Measurements from ENCODE around the gene IL2RA. TPM values are rescaled to one million over a fixed set of nuclear protein-coding genes. Genes with fewer than 3 reads are reported as not detected.

Gene IL2RA
- total and polyA plus RNA-seq, 9 of the 15 experiments (the other 6 are each of a cell fraction or from before 2014, with no cell fraction given) = 0.95 TPM; not detected in 8

DNA sequence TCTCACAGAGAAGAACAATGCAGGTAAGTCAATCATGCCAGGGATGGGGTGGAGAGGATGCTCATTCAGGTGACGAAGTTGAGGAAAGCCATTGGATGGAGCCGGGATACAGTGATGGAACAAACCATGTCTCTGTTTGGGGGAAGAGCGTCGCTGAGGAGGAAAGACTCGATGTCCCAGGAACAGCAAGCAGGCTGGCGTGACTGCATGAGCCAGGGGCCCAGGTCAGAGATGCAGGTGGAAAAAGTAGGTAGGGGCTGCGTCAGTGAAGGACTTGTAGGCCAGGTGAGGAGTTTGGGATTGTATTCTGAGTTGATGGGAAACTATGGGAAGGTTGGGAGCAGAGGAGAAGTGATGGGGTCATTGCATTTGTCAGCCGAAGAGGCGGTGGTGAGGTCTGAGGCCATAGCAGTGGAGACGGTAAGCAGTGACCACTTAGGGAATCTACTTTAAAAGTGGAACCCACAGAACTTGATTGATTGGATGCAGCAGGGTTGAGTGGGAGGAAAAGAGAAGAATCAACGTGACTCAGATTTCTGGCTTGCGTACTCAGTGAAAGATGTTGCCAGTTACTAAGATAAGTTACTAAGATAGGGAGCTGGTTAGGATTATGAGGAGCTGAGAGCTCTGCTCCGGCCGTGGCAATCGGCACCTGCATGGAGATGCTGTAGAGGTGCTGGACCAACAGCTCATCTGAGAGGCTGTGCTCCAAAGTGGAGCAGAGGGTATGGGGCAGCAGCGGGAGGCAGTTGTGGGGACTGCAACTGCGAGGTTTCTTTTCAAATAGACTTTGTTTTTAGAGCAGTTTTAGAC lies 12.5 kb upstream of the IL2RA start (continued):
- TF ChIP-seq, protein P1, sequence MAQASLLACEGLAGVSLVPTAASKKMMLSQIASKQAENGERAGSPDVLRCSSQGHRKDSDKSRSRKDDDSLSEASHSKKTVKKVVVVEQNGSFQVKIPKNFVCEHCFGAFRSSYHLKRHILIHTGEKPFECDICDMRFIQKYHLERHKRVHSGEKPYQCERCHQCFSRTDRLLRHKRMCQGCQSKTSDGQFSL (CRISPR knock-in tag; IDR thresholded peaks at IDR 0.05) = no peak
- TF ChIP-seq, protein P1 (tag; IDR thresholded peaks at IDR 0.05) = no peak
- TF ChIP-seq MBD2 (IDR thresholded peaks at IDR 0.05; ENCODE audit: borderline replicate concordance, low read depth) = no peak
- no peak for TF ChIP-seq SOX6 (IDR thresholded peaks at IDR 0.05)
- peak; percentile 51; the same call in 1 of the 2 replicates for TF ChIP-seq FOSL1 (tag; conservative IDR thresholded peaks at IDR 0.05)
- TF ChIP-seq ZNF583 (CRISPR knock-in tag; IDR thresholded peaks at IDR 0.05) = no peak
- TF ChIP-seq STAG1 (CRISPR knock-in tag; IDR thresholded peaks at IDR 0.05; ENCODE audit: borderline replicate concordance) = no peak
- TF ChIP-seq HEY1 (CRISPR knock-in tag; IDR thresholded peaks at IDR 0.05; ENCODE audit: borderline replicate concordance) = no peak
- no peak for TF ChIP-seq RUNX1 (IDR thresholded peaks at IDR 0.05; ENCODE audit: low read depth)
- no peak for TF ChIP-seq C11orf30 (IDR thresholded peaks at IDR 0.05; ENCODE audit: low read depth)
- TF ChIP-seq, protein P2, sequence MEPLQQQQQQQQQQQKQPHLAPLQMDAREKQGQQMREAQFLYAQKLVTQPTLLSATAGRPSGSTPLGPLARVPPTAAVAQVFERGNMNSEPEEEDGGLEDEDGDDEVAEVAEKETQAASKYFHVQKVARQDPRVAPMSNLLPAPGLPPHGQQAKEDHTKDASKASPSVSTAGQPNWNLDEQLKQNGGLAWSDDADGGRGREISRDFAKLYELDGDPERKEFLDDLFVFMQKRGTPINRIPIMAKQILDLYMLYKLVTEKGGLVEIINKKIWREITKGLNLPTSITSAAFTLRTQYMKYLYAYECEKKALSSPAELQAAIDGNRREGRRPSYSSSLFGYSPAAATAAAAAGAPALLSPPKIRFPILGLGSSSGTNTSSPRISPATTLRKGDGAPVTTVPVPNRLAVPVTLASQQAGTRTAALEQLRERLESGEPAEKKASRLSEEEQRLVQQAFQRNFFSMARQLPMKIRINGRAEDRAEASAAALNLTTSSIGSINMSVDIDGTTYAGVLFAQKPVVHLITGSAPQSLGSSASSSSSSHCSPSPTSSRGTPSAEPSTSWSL (CRISPR knock-in tag; IDR thresholded peaks at IDR 0.05; ENCODE audit: borderline replicate concordance) = no peak
- TF ChIP-seq, protein P3, sequence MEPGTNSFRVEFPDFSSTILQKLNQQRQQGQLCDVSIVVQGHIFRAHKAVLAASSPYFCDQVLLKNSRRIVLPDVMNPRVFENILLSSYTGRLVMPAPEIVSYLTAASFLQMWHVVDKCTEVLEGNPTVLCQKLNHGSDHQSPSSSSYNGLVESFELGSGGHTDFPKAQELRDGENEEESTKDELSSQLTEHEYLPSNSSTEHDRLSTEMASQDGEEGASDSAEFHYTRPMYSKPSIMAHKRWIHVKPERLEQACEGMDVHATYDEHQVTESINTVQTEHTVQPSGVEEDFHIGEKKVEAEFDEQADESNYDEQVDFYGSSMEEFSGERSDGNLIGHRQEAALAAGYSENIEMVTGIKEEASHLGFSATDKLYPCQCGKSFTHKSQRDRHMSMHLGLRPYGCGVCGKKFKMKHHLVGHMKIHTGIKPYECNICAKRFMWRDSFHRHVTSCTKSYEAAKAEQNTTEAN (CRISPR knock-in tag; IDR thresholded peaks at IDR 0.05) = no peak
- TF ChIP-seq, protein P4, sequence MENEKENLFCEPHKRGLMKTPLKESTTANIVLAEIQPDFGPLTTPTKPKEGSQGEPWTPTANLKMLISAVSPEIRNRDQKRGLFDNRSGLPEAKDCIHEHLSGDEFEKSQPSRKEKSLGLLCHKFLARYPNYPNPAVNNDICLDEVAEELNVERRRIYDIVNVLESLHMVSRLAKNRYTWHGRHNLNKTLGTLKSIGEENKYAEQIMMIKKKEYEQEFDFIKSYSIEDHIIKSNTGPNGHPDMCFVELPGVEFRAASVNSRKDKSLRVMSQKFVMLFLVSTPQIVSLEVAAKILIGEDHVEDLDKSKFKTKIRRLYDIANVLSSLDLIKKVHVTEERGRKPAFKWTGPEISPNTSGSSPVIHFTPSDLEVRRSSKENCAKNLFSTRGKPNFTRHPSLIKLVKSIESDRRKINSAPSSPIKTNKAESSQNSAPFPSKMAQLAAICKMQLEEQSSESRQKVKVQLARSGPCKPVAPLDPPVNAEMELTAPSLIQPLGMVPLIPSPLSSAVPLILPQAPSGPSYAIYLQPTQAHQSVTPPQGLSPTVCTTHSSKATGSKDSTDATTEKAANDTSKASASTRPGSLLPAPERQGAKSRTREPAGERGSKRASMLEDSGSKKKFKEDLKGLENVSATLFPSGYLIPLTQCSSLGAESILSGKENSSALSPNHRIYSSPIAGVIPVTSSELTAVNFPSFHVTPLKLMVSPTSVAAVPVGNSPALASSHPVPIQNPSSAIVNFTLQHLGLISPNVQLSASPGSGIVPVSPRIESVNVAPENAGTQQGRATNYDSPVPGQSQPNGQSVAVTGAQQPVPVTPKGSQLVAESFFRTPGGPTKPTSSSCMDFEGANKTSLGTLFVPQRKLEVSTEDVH (IDR thresholded peaks at IDR 0.05; ENCODE audit: low read depth, partially characterized antibody) = no peak
- no peak for TF ChIP-seq ELF4 (CRISPR knock-in tag; IDR thresholded peaks at IDR 0.05)
- TF ChIP-seq ATF7 (IDR thresholded peaks at IDR 0.05) = no peak
- no peak for TF ChIP-seq CREM (IDR thresholded peaks at IDR 0.05; ENCODE audit: low read depth)
- TF ChIP-seq BMI1 (IDR thresholded peaks at IDR 0.05; ENCODE audit: low read length) = no peak
- TF ChIP-seq ETV5 (CRISPR knock-in tag; IDR thresholded peaks at IDR 0.05; ENCODE audit: low read depth) = 0 out of 2 replicates have a peak, but pooled peaks have one; percentile 36
- no peak for TF ChIP-seq ZC3H11A (IDR thresholded peaks at IDR 0.05; ENCODE audit: low read depth, low read length)
